Effector memory CD8-positive, alpha-beta T cell (primary cell): ENCODE results near the gene DDX54.

Experiments used
- ATAC-seq: fragments of 150-1000 bp; cut with Tn5 transposase; replicated peaks from 2 replicates; pipeline ENCODE4 v1.10.0; 2021; ENCODE audit warnings: mild to moderate bottlenecking, moderate library complexity
- DNase-seq, 3 experiments: peaks; one replicate each; pipeline ENCODE4 v3.0.0; 2021
- H3K27ac Mint-ChIP-seq, 2 donors: one replicate each; pipeline ENCODE4 v1.8.0; 2022; ENCODE audit warnings: mild to moderate bottlenecking in 2 of 2, mixed read lengths in 2 of 2, moderate library complexity in 2 of 2
- H3K27me3 Mint-ChIP-seq, 2 donors: one replicate each; pipeline ENCODE4 v1.8.0; 2022; ENCODE audit warnings: mixed read lengths in 2 of 2
- H3K36me3 Mint-ChIP-seq: one replicate; pipeline ENCODE4 v1.8.0; 2022; ENCODE audit warnings: mild to moderate bottlenecking, moderate library complexity, mixed read lengths; ENCODE audit not compliant: insufficient read depth
- H3K4me1 Mint-ChIP-seq, 2 donors: one replicate each; pipeline ENCODE4 v1.8.0; 2022; ENCODE audit warnings: low read depth in 2 of 2, mixed read lengths in 2 of 2
- H3K4me3 Mint-ChIP-seq, 2 donors: one replicate each; pipeline ENCODE4 v1.8.0; 2022; ENCODE audit warnings: mild to moderate bottlenecking in 2 of 2, mixed read lengths in 2 of 2, moderate library complexity in 2 of 2
- H3K9me3 Mint-ChIP-seq, 2 donors: one replicate each; pipeline ENCODE4 v1.8.0; 2022; ENCODE audit warnings: mixed read lengths in 2 of 2
- total RNA-seq, 9 experiments: gene quantifications; one replicate each; lab custom pipeline; 2026; lab: John Stamatoyannopoulos, UW

The DDX54 gene, protein sequence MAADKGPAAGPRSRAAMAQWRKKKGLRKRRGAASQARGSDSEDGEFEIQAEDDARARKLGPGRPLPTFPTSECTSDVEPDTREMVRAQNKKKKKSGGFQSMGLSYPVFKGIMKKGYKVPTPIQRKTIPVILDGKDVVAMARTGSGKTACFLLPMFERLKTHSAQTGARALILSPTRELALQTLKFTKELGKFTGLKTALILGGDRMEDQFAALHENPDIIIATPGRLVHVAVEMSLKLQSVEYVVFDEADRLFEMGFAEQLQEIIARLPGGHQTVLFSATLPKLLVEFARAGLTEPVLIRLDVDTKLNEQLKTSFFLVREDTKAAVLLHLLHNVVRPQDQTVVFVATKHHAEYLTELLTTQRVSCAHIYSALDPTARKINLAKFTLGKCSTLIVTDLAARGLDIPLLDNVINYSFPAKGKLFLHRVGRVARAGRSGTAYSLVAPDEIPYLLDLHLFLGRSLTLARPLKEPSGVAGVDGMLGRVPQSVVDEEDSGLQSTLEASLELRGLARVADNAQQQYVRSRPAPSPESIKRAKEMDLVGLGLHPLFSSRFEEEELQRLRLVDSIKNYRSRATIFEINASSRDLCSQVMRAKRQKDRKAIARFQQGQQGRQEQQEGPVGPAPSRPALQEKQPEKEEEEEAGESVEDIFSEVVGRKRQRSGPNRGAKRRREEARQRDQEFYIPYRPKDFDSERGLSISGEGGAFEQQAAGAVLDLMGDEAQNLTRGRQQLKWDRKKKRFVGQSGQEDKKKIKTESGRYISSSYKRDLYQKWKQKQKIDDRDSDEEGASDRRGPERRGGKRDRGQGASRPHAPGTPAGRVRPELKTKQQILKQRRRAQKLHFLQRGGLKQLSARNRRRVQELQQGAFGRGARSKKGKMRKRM
- total RNA-seq, result 72.1 to 227 (median 117) reads per million in 9 experiments

DNA sequence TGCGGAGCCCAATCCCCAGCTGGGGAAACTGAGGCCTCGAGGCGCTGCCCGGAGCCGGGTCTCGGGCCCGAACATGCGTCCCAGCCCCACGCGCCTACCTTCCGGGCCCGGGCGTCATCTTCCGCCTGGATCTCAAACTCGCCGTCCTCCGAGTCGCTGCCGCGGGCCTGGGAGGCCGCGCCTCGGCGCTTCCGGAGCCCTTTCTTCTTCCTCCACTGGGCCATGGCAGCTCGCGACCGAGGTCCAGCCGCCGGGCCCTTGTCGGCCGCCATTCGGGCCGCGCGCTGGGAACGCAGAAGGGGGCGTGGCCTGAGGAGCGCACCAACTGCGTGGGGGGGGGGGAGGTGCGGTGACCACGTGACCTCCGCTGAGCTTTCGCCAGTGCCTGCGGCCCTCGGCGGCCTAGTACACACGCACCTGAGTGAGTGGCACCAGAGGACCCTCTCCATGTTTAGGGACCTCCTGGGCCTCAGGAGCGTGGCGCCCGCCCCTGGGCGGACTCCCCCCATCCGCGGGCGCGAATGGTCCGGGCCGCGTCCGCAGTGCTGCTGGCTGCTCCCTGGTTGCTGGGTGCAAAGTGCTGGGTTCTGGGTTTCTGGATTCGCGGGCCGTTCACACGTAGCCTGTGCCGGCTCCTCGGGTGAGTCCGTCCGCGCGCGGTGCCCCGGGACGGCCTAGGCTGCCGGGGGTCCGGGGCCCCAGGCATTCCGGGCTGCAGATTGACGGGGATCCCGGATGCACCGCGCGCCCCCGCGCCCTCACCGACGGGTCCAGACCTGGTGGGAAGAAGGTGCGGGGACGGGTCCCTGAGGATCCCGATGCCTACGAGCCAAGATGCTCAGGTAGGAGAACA lies at the start of gene DDX54, which contains the start of gene RITA1:
DDX54 (minus strand) TSS at position 299 of the 853 bp plus-strand sequence; CDS start at position 272, 27 bp downstream.
RITA1 (plus strand) TSS at position 542 of the 853 bp plus-strand sequence. CDS start 1,026 bp downstream, outside the sequence.
- ATAC-seq, result peak; percentile 65
- Mint-ChIP-seq H3K4me1 (peaks cover 23 to 37% of the 10 kb centered on the region in 2 donors), H3K4me3 (peak within 1 kb of the TSS; percentile 88 to 89), H3K27me3 (no peaks in the 10 kb centered on the region), H3K36me3 (peaks cover 25% of the 10 kb centered on the region), H3K9me3 (no peaks in the 10 kb centered on the region), H3K27ac (peak within 1 kb of the TSS; percentile 93 to 94)
- DNase-seq, result peak; percentile 77 to 78 (median 78)

DNA sequence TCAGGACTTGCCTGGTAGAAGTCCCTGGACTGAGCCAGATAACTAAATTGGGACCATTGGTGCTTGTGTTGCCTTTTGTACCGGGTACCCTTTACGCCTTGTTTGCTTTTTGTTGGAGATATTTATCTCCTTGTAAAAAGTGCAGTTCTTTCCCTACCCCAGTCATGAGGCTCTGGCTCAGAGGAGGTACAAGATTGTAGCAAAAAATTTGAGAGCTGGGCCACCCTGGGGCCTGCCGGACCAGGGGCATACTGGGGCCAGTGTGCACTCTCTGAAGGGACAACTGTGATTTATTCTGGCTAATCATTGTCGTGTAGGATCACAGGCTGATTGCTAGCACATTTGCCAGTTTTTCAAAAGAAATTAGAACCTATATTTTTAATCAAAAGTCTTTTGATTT lies 49.2 kb upstream of the DDX54 start:
- DNase-seq (no peak), ATAC-seq (no peak)
- no peaks in the 10 kb centered on the region for H3K9me3 Mint-ChIP-seq
- H3K27me3 Mint-ChIP-seq, result no peaks in the 10 kb centered on the region
- H3K27ac Mint-ChIP-seq, result peak overlapping the region in 1 of 2 donors; percentile 90
- H3K4me1 Mint-ChIP-seq, result peaks cover 5 to 8% of the 10 kb centered on the region in 2 donors
- H3K36me3 Mint-ChIP-seq, result peaks cover 17% of the 10 kb centered on the region
- H3K4me3 Mint-ChIP-seq, result no peak overlapping the region

DNA sequence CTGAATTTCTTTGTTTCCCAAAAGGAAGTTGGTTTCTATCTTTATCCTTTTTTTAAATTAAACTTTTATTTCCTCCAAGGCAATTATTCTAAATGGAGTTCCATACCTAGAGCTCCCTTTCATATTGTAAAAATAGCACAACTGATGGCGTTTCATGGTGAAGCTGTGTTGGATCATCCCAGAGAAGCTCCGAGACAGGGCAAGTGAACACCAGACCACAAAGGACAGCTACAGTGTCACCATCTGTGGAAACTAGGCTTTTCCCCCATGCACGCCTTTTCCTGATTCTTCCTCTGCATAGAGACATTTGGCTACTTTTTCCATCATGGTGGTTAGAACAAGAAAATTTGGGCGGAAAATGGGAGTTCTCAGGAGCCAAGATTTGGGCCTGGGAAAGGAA lies 48.7 kb upstream of the DDX54 start:
- H3K4me1 Mint-ChIP-seq, result peaks cover 5 to 8% of the 10 kb centered on the region in 2 donors
- peaks cover 16% of the 10 kb centered on the region for H3K36me3 Mint-ChIP-seq
- no peak overlapping the region for H3K4me3 Mint-ChIP-seq
- H3K27ac Mint-ChIP-seq, result peak overlapping the region in 1 of 2 donors; percentile 90
- no peak for ATAC-seq
- H3K9me3 Mint-ChIP-seq, result no peaks in the 10 kb centered on the region
- H3K27me3 Mint-ChIP-seq, result no peaks in the 10 kb centered on the region
- DNase-seq, result no peak

DNA sequence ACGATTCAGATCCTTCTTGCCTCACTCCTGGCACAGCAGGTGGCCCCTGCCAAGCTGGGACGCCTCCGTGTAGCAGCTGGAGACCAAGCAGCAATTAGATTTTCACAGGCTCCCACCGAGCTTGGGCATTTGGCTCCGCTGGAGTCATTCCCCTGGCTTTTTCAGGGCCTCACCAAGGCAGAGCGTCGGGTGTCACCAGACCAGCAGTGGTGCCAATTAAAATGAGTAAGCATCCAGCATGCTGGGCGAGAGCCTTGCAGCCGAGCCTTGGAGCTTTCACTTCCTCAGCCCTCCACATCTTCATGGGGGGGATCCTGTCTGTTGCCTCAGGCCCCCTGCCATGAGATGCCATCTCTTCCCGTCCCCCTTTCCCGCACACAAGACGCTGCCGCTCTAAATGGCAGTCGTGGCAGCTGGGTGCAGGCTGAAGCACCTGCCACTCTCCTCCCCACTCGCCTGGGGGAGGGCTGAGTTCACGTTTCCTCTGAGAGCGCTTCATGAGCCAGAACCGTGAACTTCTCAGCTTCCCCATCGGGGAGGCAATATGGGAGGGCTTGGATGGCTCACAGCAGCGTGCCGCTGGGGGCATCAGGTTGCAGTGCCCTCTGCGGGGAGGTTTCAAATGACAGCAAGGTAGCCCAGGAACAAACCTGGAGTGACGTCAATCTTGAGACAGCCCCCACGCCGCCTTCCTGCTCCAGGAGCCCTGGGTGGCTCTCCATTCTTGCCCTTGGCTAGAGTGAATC lies 47.7 kb upstream of the DDX54 start:
- H3K27ac Mint-ChIP-seq, result peak overlapping the region; percentile 49 to 90
- H3K27me3 Mint-ChIP-seq, result no peaks in the 10 kb centered on the region
- peak; percentile 91 for ATAC-seq
- peak overlapping the region; percentile 62 to 87 for H3K4me3 Mint-ChIP-seq
- peaks cover 16% of the 10 kb centered on the region for H3K36me3 Mint-ChIP-seq
- DNase-seq, result peak; percentile 23 to 66 (median 27)
- no peaks in the 10 kb centered on the region for H3K9me3 Mint-ChIP-seq
- H3K4me1 Mint-ChIP-seq, result peaks cover 5 to 9% of the 10 kb centered on the region in 2 donors

DNA sequence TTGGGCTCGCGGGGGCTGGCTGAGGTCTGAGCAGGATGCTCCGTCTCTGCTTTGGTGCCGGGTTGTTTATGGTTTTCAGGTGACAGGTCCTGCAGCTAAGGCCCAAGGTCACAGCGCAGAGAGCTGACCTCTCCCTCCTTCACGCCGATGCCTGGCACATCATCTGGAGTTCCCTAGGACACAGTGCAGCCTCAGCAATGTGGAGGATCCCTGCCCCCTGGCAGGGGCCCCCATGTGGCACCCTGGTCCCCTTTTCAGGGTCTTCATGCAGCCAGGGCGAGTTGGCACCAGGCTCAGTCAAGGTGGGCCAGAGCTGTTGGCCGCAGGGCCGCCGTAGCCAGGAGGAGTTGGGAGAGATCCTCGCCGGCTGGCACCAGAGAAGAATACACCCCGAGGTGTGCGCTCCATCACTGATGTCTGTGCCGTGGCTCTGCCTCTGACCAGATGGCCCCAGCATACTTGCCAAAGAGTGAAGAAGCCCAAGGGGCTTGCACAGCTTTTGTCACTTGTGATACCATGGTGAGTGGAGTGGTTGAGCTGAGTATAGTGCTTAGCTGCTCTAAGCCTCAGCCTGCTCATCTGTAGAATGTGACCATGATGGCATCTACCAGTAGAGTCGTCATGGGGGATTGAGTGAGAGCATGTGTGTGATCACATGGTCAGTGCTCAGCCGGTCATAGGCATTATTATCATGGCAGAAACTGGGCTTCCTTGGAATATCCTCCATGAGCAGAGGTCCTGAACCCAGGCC lies 47.0 kb upstream of the DDX54 start:
- Mint-ChIP-seq H3K4me3 (peak overlapping the region in 1 of 2 donors; percentile 87), H3K27ac (peak overlapping the region in 1 of 2 donors; percentile 90), H3K4me1 (peaks cover 5 to 10% of the 10 kb centered on the region in 2 donors), H3K27me3 (no peaks in the 10 kb centered on the region), H3K36me3 (peaks cover 16% of the 10 kb centered on the region), H3K9me3 (no peaks in the 10 kb centered on the region)
- ATAC-seq (no peak), DNase-seq (no peak)

DNA sequence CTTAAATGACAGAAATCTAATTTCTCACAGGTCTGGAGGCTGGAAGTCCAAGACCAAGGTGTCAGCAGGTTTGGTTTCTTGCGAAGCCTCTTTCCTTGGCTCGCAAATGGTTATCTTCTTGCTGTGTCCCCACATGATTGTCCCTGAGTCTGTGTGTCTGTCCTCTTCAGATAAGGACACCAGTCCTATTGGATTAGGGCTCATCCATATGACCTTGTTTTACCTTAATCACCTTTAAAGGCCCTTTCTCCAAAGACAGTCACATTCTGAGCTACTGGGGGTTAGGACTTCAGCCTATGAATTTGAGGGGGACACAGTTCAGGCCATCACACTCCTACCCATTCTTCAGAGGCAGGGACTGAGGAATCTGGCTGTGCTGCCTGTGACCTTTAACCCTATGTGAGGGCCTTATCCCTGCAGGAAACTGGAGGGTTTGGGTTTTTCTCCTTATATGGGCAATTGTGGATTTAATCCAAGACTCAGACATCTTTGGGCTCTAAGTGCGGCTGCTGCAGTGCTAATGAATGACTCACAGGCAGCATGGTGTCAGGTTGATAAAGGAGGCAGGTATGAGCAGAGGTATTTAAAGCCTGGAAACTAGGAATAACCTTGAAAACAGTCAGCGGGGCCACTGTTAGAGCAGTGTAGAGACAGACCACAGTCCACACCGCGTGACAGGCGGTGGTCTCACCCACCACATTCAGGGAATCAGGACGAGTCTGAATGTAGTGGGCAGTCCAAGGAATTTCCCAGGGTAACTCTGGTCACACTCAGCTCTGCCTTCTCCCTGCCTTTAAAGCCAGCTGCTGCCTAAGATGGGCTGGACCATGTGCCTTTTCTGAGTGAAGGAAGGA lies 46.2 kb upstream of the DDX54 start:
- Mint-ChIP-seq H3K9me3 (no peaks in the 10 kb centered on the region), H3K36me3 (peaks cover 16% of the 10 kb centered on the region), H3K4me1 (peaks cover 5 to 10% of the 10 kb centered on the region in 2 donors), H3K4me3 (no peak overlapping the region), H3K27me3 (no peaks in the 10 kb centered on the region), H3K27ac (no peak overlapping the region)
- ATAC-seq, result no peak
- no peak for DNase-seq

DNA sequence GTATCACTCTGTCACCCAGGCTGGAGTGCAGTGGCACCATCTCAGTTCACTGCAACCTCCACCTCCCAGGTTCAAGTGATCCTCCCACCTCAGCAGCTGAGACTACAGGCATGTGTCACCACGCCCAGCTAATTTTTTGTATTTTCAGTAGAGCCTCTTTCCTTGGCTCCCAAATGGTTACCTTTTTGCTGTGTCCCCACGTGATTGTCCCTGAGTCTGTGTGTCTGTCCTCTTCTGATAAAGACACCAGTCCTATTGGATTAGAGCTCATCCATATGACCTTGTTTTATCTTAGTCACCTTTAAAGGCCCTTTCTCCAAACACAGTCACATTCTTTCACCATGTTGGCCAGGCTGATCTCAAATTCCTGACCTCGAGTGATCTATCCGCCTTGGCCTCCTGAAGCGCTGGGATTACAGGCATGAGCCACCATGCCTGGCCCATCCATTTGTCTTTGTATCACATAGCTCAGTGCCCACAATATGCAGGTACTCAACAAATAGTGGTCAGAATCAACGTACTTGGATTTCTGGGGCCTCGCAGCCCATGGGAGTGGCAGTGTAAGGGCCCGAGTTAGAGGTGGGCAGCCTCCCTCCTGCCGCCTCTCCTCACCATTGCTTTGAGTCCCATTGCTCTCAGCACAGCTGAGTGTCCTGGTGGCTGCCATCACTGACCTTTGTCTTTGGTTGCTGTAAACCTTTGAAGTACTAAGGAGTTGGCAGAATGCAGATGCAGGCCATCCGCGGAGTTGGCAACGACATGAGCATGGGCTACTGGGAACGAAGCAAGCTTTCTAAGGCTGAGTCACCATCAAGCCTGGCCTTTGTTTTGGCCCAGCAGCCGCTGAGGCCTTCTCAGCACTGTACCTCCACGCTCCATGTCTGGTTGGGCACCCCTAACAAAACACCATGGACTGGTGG lies 45.3 kb upstream of the DDX54 start:
- ATAC-seq (no peak), DNase-seq (no peak)
- H3K27me3 Mint-ChIP-seq, result no peaks in the 10 kb centered on the region
- H3K4me3 Mint-ChIP-seq, result no peak overlapping the region
- peaks cover 16% of the 10 kb centered on the region for H3K36me3 Mint-ChIP-seq
- H3K9me3 Mint-ChIP-seq, result no peaks in the 10 kb centered on the region
- H3K4me1 Mint-ChIP-seq, result peaks cover 5 to 9% of the 10 kb centered on the region in 2 donors
- H3K27ac Mint-ChIP-seq, result peak overlapping the region in 1 of 2 donors; percentile 63

DNA sequence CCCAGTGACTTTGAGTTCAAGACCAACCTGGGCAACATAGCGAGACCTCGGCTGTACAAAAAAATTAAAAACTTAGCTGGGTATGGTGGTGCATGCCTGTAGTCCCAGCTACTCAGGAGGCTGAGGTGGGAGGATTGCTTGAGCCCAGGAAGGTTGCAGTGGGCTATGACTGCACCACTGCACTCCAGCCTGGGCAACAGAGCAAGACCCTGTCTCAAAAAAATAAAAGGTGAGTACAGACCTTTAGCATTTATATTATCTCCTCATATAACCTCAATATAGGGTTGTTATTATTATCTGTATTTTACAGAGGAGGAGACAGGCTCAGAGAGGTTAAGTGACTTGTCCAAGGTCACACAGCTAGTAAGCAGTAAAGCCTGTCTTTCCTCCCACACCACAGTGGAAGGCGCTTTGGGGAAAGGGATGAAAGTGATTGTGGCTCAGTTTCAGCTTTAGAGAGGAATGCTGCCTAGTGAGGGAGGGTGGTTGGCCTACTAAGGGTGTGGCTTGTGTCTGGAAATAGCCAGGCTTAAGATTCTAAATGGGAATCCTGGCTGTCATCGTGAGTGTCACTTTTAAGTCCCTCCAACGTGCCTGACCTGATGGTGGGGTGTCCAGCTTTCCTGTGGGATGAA lies 43.2 kb upstream of the DDX54 start:
- ATAC-seq (no peak), DNase-seq (no peak)
- peak overlapping the region in 1 of 2 donors; percentile 49 for H3K27ac Mint-ChIP-seq
- H3K9me3 Mint-ChIP-seq, result no peaks in the 10 kb centered on the region
- no peak overlapping the region for H3K4me3 Mint-ChIP-seq
- H3K36me3 Mint-ChIP-seq, result peaks cover 16% of the 10 kb centered on the region
- no peaks in the 10 kb centered on the region for H3K27me3 Mint-ChIP-seq
- peaks cover 5 to 7% of the 10 kb centered on the region in 2 donors for H3K4me1 Mint-ChIP-seq

DNA sequence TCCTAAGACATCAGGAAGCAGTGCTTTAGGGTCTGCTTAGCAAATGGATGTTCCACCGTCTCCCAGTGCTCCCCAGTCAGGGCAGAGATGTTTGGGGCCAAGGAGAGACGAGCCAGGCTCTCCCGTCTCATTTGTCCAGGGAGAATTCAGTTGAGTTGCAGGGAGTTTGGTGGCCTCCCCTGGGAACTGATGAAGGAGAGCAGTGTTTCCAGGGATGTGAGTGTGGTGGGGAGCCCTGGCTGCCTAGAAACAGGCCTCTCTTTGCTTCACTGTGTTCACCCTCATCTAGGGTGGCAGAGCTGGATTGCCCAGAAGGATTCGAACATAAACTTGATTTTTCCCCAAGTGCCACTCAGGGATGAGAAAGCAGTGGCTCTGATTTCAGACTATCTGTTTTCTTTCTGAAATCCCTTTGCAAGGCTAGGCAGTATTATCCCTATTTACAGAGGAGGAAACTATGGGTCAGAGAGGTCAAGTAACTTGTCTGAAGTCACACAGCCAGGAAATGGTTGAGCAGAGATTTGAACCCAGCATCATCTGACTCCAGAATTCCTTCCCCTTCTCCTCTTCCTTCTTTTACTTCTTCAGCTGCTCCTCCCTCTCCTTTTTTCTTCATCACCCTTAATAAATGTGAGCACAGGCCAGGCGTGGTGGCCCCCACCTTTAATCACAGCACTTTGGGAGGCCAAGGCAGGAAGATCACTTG lies 42.6 kb upstream of the DDX54 start:
- Mint-ChIP-seq H3K27ac (no peak overlapping the region), H3K4me1 (peaks cover 7 to 9% of the 10 kb centered on the region in 2 donors), H3K36me3 (peaks cover 16% of the 10 kb centered on the region), H3K27me3 (no peaks in the 10 kb centered on the region), H3K9me3 (no peaks in the 10 kb centered on the region), H3K4me3 (no peak overlapping the region)
- no peak for ATAC-seq
- DNase-seq, result no peak
